ENCODE measurements around the gene RANBP9. TPM values are rescaled to one million over a fixed set of nuclear protein-coding genes. Genes with fewer than 3 reads are reported as not detected.

RANBP9 gene
- total RNA-seq, 4 donors from 2014 or later = 26.2 to 49.5 (median 31.3) TPM

- Histone ChIP-seq H3K4me3 (no peak overlapping the region), H3K27me3 (no peaks in the 10 kb centered on the region), H3K9me3 (no peaks in the 10 kb centered on the region), H3K36me3 (no peaks in the 10 kb centered on the region), H3K4me1 (no peaks in the 10 kb centered on the region), H3K27ac (no peak overlapping the region)
- TF ChIP-seq CTCF (IDR thresholded peaks at IDR 0.05) (no peak), POLR2A (IDR thresholded peaks at IDR 0.05) (no peak)
- no peak for DNase-seq
Measured at GRCh38 chr6:13729891-13730290, 18.3 kb upstream of the RANBP9 start.

- TF ChIP-seq POLR2A (IDR thresholded peaks at IDR 0.05) (no peak), CTCF (IDR thresholded peaks at IDR 0.05) (no peak)
- Histone ChIP-seq H3K36me3 (no peaks in the 10 kb centered on the region), H3K4me3 (no peak overlapping the region), H3K27ac (no peak overlapping the region), H3K9me3 (no peaks in the 10 kb centered on the region), H3K27me3 (no peaks in the 10 kb centered on the region), H3K4me1 (no peaks in the 10 kb centered on the region)
- no peak for DNase-seq
Measured at GRCh38 chr6:13725570-13725969, 13.9 kb upstream of the RANBP9 start.

DNA sequence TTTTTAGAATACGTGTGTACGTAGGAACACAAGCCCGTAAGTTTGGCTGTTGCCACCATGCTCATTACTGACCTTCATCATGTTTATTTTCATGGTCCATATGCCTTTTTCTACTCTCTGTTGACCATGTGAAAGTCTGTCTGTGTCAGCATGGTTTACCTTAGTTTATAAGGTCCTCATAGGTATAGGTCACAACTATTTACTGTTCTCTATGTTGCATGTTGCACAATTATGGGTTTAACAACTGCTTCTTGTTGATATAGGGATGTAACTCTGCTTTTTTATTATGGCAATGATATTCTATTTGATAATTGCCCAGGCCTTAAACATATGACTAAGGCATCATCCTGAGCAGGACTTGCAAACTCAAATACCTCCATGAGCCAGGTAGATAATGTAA, 13.4 kb upstream of the RANBP9 start:
- no peaks in the 10 kb centered on the region for H3K4me1 ChIP-seq
- H3K27me3 ChIP-seq = no peaks in the 10 kb centered on the region
- TF ChIP-seq POLR2A (IDR thresholded peaks at IDR 0.05) = no peak
- no peak for TF ChIP-seq CTCF (IDR thresholded peaks at IDR 0.05)
- H3K27ac ChIP-seq = no peak overlapping the region
- no peak overlapping the region for H3K4me3 ChIP-seq
- DNase-seq = no peak
- H3K9me3 ChIP-seq = no peaks in the 10 kb centered on the region
- H3K36me3 ChIP-seq = no peaks in the 10 kb centered on the region

DNA sequence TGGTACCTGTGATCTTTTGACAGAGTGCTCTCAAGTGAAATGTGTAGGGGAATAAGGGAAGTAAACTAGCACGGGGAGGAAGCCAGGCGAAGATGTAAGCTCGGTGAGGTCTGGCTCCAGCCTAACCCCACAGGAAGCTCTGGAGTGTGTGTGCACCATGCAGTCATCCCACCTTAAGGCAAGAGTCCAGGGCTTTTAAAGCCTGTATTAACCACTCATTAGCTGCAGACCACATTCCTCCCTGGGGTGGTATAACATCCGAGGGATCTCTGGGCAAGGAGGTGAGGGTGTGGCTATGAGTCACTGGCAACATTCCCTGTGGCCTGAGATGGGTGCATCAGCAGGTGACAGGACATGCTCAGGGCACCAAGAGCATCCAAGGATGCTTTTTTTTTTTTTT, 12.5 kb upstream of the RANBP9 start:
- Histone ChIP-seq H3K27ac (no peak overlapping the region), H3K4me1 (no peaks in the 10 kb centered on the region), H3K36me3 (no peaks in the 10 kb centered on the region), H3K4me3 (no peak overlapping the region), H3K27me3 (no peaks in the 10 kb centered on the region), H3K9me3 (no peaks in the 10 kb centered on the region)
- TF ChIP-seq CTCF (IDR thresholded peaks at IDR 0.05) = no peak
- TF ChIP-seq POLR2A (IDR thresholded peaks at IDR 0.05) = no peak
- DNase-seq = no peak

GRCh38 chr6:13722880-13723279, 11.2 kb upstream of the RANBP9 start:
- Histone ChIP-seq H3K9me3 (no peaks in the 10 kb centered on the region), H3K4me1 (no peaks in the 10 kb centered on the region), H3K27me3 (no peaks in the 10 kb centered on the region), H3K36me3 (no peaks in the 10 kb centered on the region), H3K4me3 (no peak overlapping the region), H3K27ac (no peak overlapping the region)
- DNase-seq = no peak
- no peak for TF ChIP-seq POLR2A (IDR thresholded peaks at IDR 0.05)
- TF ChIP-seq CTCF (IDR thresholded peaks at IDR 0.05) = no peak

- H3K4me1 ChIP-seq = peaks cover 0 to 2% (median 0%) of the 10 kb centered on the region in 4 donors
- no peaks in the 10 kb centered on the region for H3K27me3 ChIP-seq
- no peak for DNase-seq
- no peaks in the 10 kb centered on the region for H3K9me3 ChIP-seq
- TF ChIP-seq POLR2A (IDR thresholded peaks at IDR 0.05) (no peak), CTCF (IDR thresholded peaks at IDR 0.05) (no peak)
- no peak overlapping the region for H3K27ac ChIP-seq
- H3K36me3 ChIP-seq = no peaks in the 10 kb centered on the region
- H3K4me3 ChIP-seq = no peak overlapping the region
Measured at GRCh38 chr6:13718123-13718458, 6.5 kb upstream of the RANBP9 start.
